CD8-positive, alpha-beta memory T cell (primary cell): ENCODE results near the gene GPATCH8. TPM values are rescaled to one million over a fixed set of nuclear protein-coding genes. Genes with fewer than 3 reads are reported as not detected.
A peak's percentile ranks its signal among the peaks of the same experiment; 100 is the strongest.

Experiments used
- CTCF ChIA-PET: fragments of 350-600 bp; sonication (Branson Sonifier 250); formaldehyde crosslinking; loops from one replicate; lab custom pipeline; 2021; ENCODE audit warnings: antibody characterized with exemption; lab: Charles Lee
- POLR2A ChIA-PET: fragments of 350-600 bp; sonication (Branson Sonifier 250); formaldehyde crosslinking; loops from one replicate; lab custom pipeline; 2021; ENCODE audit warnings: antibody characterized with exemption; lab: Charles Lee
- DNase-seq, 5 donors: peaks; one replicate each; pipeline versions ENCODE4 v3.0.0 to v3.0.0-alpha.2; 2020 to 2022; ENCODE audit warnings: mixed read lengths in 1 of 5
- H3K27ac ChIP-seq: one replicate; pipeline ENCODE4 v1.7.0; 2013; ENCODE audit warnings: low read depth, mild to moderate bottlenecking, low read length, moderate library complexity
- H3K27me3 ChIP-seq: 2 replicates; pipeline ENCODE4 v1.7.0; 2013; ENCODE audit warnings: low read length, mild to moderate bottlenecking; ENCODE audit not compliant: insufficient read depth, poor library complexity, severe bottlenecking
- H3K36me3 ChIP-seq: 2 replicates; pipeline ENCODE4 v1.7.0; 2013; ENCODE audit warnings: mild to moderate bottlenecking, low read length, moderate library complexity; ENCODE audit not compliant: insufficient read depth
- H3K4me1 ChIP-seq: 2 replicates; pipeline ENCODE4 v1.7.0; 2013; ENCODE audit warnings: mild to moderate bottlenecking, low read length, moderate library complexity; ENCODE audit not compliant: insufficient read depth
- H3K4me3 ChIP-seq: 2 replicates; pipeline ENCODE4 v1.7.0; 2013; ENCODE audit warnings: mild to moderate bottlenecking, low read length
- H3K9me3 ChIP-seq: 2 replicates; pipeline ENCODE4 v1.7.0; 2013; ENCODE audit warnings: mild to moderate bottlenecking, low read length
- H3K27ac Mint-ChIP-seq, 8 donors: one replicate each; pipeline ENCODE4 v1.8.0; 2020 to 2021; ENCODE audit warnings: mixed read lengths in 8 of 8, mild to moderate bottlenecking in 6 of 8, inconsistent platforms in 3 of 8, moderate library complexity in 3 of 8
- H3K27me3 Mint-ChIP-seq, 2 donors: one replicate each; pipeline ENCODE4 v1.8.0; 2020 to 2021; ENCODE audit warnings: mixed read lengths in 2 of 2, mild to moderate bottlenecking in 1 of 2, moderate library complexity in 1 of 2
- H3K36me3 Mint-ChIP-seq, 3 donors: one replicate each; pipeline ENCODE4 v1.8.0; 2020 to 2021; ENCODE audit warnings: mixed read lengths in 3 of 3, inconsistent platforms in 1 of 3, mild to moderate bottlenecking in 1 of 3
- H3K4me1 Mint-ChIP-seq, 3 donors: one replicate each; pipeline ENCODE4 v1.8.0; 2020 to 2021; ENCODE audit warnings: mixed read lengths in 3 of 3, inconsistent platforms in 1 of 3, mild to moderate bottlenecking in 1 of 3
- H3K4me3 Mint-ChIP-seq, 7 donors: one replicate each; pipeline ENCODE4 v1.8.0; 2020 to 2021; ENCODE audit warnings: mixed read lengths in 7 of 7, mild to moderate bottlenecking in 6 of 7, moderate library complexity in 4 of 7, inconsistent platforms in 2 of 7
- H3K9me3 Mint-ChIP-seq, 5 donors: one replicate each; pipeline ENCODE4 v1.8.0; 2020 to 2022; ENCODE audit warnings: mixed read lengths in 5 of 5, mild to moderate bottlenecking in 3 of 5, moderate library complexity in 2 of 5, inconsistent platforms in 1 of 5
- polyA plus RNA-seq: library from polyadenylated mRNA; unstranded; fragments of 300-500 nt; fragmentation: Illumina TruSeq; gene quantifications from one replicate; pipeline ENCODE4 v1.2.3, GENCODE V29; 2021
- total RNA-seq, 2 experiments: library from RNA; stranded (reverse); gene quantifications; one replicate each; pipeline ENCODE4 v1.2.3, GENCODE V29; 2021

GPATCH8 gene
- total and polyA plus RNA-seq, 3 experiments from 2014 or later: 41.6 to 73.3 (median 43.3) TPM

- POLR2A ChIA-PET: no interaction called here
- no peak overlapping the region for H3K27ac ChIP-seq
- Mint-ChIP-seq H3K27ac (peak overlapping the region in 5 of 8 donors; percentile 11 to 94 (median 44)), H3K4me3 (no peak overlapping the region), H3K27me3 (peaks cover 0 to 11% of the 10 kb centered on the region in 2 donors), H3K9me3 (no peaks in the 10 kb centered on the region), H3K36me3 (no peaks in the 10 kb centered on the region), H3K4me1 (peaks cover 6 to 9% (median 8%) of the 10 kb centered on the region in 3 donors)
- no peaks in the 10 kb centered on the region for H3K36me3 ChIP-seq
- H3K4me3 ChIP-seq: no peak overlapping the region
- no peaks in the 10 kb centered on the region for H3K4me1 ChIP-seq
- H3K9me3 ChIP-seq: no peaks in the 10 kb centered on the region
- CTCF ChIA-PET: interaction anchor here (0.7 to 1.8 kb wide), 13 partner anchors 9 to 331 kb away, joined by 3 to 7 read pairs (median 5); partner anchors contain the start of gene FZD2
- peak; percentile 65 to 87 (median 74) for DNase-seq
- H3K27me3 ChIP-seq: peaks cover 3% of the 10 kb centered on the region
Measured at GRCh38 chr17:44533533-44534246, 30.5 kb upstream of the GPATCH8 start.

DNA sequence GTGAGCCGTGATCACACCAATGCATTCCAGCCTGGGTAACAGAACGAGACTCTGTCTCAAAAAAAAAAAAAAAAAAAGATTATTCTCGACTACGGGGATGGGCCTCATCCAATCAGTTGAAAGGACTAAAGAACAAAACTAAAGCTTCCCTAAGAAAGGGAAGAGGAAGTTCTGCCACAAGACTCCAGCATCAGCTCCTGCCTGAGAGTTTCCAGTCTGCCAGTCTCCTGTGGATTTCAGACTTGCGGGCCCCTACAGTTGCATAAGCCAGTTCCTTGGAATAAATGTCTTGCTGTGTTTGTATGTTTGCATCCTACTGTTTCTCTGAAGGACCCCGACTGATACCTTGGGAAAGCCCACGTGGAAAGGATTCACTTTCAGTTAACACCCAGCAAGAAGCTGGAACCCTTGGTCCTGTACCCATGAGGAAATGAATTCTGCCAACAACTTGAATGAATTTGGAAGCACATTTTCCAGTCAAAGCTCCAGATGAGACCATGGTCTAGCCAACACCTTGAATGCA, 27.8 kb upstream of the GPATCH8 start:
- Histone ChIP-seq H3K27ac (no peak overlapping the region), H3K4me3 (no peak overlapping the region), H3K27me3 (peaks cover 3% of the 10 kb centered on the region), H3K9me3 (no peaks in the 10 kb centered on the region), H3K36me3 (no peaks in the 10 kb centered on the region), H3K4me1 (no peaks in the 10 kb centered on the region)
- H3K27me3 Mint-ChIP-seq: peaks cover 0 to 16% of the 10 kb centered on the region in 2 donors
- peaks cover 0 to 2% (median 0%) of the 10 kb centered on the region in 5 donors for H3K9me3 Mint-ChIP-seq
- ChIA-PET POLR2A (no interaction called here), CTCF (interaction anchor here (1.0 kb wide), 1 partner anchor 27 kb away, joined by 4 read pairs; no protein-coding TSS in a partner anchor)
- peaks cover 6 to 9% (median 8%) of the 10 kb centered on the region in 3 donors for H3K4me1 Mint-ChIP-seq
- H3K27ac Mint-ChIP-seq: no peak overlapping the region
- H3K4me3 Mint-ChIP-seq: no peak overlapping the region
- peaks cover 0 to 6% (median 0%) of the 10 kb centered on the region in 3 donors for H3K36me3 Mint-ChIP-seq
- DNase-seq: no peak

- Histone ChIP-seq H3K4me1 (no peaks in the 10 kb centered on the region), H3K36me3 (no peaks in the 10 kb centered on the region), H3K4me3 (no peak overlapping the region), H3K9me3 (no peaks in the 10 kb centered on the region), H3K27me3 (peaks cover 3% of the 10 kb centered on the region), H3K27ac (no peak overlapping the region)
- Mint-ChIP-seq H3K9me3 (peaks cover 0 to 2% (median 0%) of the 10 kb centered on the region in 5 donors), H3K4me3 (no peak overlapping the region), H3K36me3 (peaks cover 0 to 10% (median 0%) of the 10 kb centered on the region in 3 donors), H3K4me1 (peaks cover 6 to 9% (median 8%) of the 10 kb centered on the region in 3 donors), H3K27me3 (peaks cover 0 to 21% of the 10 kb centered on the region in 2 donors), H3K27ac (no peak overlapping the region)
- DNase-seq: no peak
- POLR2A ChIA-PET: no interaction called here
- CTCF ChIA-PET: no interaction called here
Measured at GRCh38 chr17:44529864-44530263, 26.7 kb upstream of the GPATCH8 start.

GRCh38 chr17:44527954-44528353, 24.7 kb upstream of the GPATCH8 start:
- H3K27ac ChIP-seq: no peak overlapping the region
- H3K36me3 Mint-ChIP-seq: peaks cover 0 to 10% (median 0%) of the 10 kb centered on the region in 3 donors
- CTCF ChIA-PET: no interaction called here
- POLR2A ChIA-PET: no interaction called here
- H3K4me1 ChIP-seq: no peaks in the 10 kb centered on the region
- no peak for DNase-seq
- peaks cover 3% of the 10 kb centered on the region for H3K27me3 ChIP-seq
- no peaks in the 10 kb centered on the region for H3K9me3 ChIP-seq
- no peaks in the 10 kb centered on the region for H3K4me1 Mint-ChIP-seq
- H3K27me3 Mint-ChIP-seq: peaks cover 0 to 26% of the 10 kb centered on the region in 2 donors
- H3K27ac Mint-ChIP-seq: no peak overlapping the region
- H3K4me3 ChIP-seq: no peak overlapping the region
- no peaks in the 10 kb centered on the region for H3K36me3 ChIP-seq
- no peak overlapping the region for H3K4me3 Mint-ChIP-seq
- peaks cover 0 to 2% (median 0%) of the 10 kb centered on the region in 5 donors for H3K9me3 Mint-ChIP-seq

DNA sequence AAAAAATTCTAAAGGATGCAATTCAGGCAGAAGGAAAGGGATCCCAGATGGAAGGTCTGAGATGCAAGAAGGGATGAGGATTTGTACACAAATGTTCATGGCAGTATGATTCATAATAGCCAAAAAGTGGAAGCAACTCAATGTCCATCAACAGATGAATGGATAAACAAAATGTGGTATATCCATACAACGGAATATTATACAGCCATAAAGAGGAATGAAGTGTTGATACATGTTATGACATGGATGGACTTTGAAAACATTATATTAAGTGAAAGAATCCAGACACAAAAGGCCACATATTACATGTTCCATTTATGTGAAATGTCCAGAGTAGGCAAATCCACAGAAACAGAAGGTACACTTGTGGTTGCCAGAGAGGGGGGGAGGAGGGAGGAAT, 23.9 kb upstream of the GPATCH8 start:
- Histone ChIP-seq H3K4me1 (no peaks in the 10 kb centered on the region), H3K27ac (no peak overlapping the region), H3K36me3 (no peaks in the 10 kb centered on the region), H3K27me3 (peaks cover 3% of the 10 kb centered on the region), H3K4me3 (no peak overlapping the region), H3K9me3 (no peaks in the 10 kb centered on the region)
- ChIA-PET CTCF (no interaction called here), POLR2A (no interaction called here)
- H3K27ac Mint-ChIP-seq: no peak overlapping the region
- H3K9me3 Mint-ChIP-seq: peaks cover 0 to 2% (median 0%) of the 10 kb centered on the region in 5 donors
- H3K4me1 Mint-ChIP-seq: no peaks in the 10 kb centered on the region
- H3K27me3 Mint-ChIP-seq: peaks cover 0 to 29% of the 10 kb centered on the region in 2 donors
- no peak for DNase-seq
- peaks cover 0 to 10% (median 0%) of the 10 kb centered on the region in 3 donors for H3K36me3 Mint-ChIP-seq
- H3K4me3 Mint-ChIP-seq: no peak overlapping the region

GRCh38 chr17:44523672-44523972, 20.4 kb upstream of the GPATCH8 start:
- Histone ChIP-seq H3K27ac (no peak overlapping the region), H3K27me3 (no peaks in the 10 kb centered on the region), H3K4me1 (no peaks in the 10 kb centered on the region), H3K4me3 (no peak overlapping the region), H3K9me3 (no peaks in the 10 kb centered on the region), H3K36me3 (no peaks in the 10 kb centered on the region)
- Mint-ChIP-seq H3K4me3 (no peak overlapping the region), H3K27me3 (peaks cover 4 to 33% of the 10 kb centered on the region in 2 donors), H3K4me1 (no peaks in the 10 kb centered on the region), H3K36me3 (peaks cover 0 to 10% (median 0%) of the 10 kb centered on the region in 3 donors), H3K9me3 (peaks cover 0 to 2% (median 0%) of the 10 kb centered on the region in 5 donors), H3K27ac (no peak overlapping the region)
- no peak for DNase-seq
- POLR2A ChIA-PET: no interaction called here
- CTCF ChIA-PET: interaction anchor here (2.3 kb wide), 1 partner anchor 10 kb away, joined by 6 read pairs; no protein-coding TSS in a partner anchor

DNA sequence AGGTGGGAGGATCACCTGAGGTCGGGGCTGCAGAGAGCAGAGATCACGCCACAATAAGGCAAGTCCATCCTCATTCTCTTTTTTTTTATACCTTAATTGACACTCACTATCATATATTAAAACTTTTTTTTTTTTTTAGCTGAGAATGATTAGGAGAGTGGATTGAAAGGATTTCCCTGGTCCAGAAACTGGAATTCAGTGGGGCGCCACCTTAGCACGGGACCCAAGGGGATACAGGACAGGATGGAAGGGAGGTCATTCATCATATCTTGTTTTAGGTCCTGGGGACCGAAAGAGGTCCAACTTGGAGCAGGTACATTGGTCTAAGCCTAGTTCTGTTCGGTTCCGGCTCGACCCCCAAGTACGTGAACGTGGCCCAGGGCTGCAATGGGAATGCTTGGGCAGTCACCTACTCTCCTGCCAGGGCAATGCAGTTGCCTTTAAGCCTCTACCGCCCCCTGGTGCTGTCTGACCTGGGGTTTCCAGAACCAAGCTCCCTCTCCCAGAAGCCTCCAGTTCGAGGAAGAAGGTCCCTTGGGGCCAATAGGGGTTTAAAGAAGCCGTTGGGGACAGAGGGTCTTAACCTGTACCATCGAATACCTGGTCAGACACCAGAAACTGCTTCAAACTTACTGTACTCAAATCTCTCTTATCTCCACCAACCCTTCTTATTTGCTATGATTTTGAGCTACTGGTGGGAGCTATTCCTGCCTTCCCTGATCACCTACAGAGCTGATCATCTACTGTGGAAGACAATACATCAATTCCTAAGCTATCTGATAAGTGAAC, 19.9 kb upstream of the GPATCH8 start:
- Histone ChIP-seq H3K4me1 (no peaks in the 10 kb centered on the region), H3K36me3 (no peaks in the 10 kb centered on the region), H3K9me3 (no peaks in the 10 kb centered on the region), H3K4me3 (no peak overlapping the region), H3K27me3 (no peaks in the 10 kb centered on the region), H3K27ac (no peak overlapping the region)
- CTCF ChIA-PET: interaction anchor here (2.3 kb wide), 1 partner anchor 11 kb away, joined by 6 read pairs; no protein-coding TSS in a partner anchor
- Mint-ChIP-seq H3K27ac (no peak overlapping the region), H3K4me1 (no peaks in the 10 kb centered on the region), H3K9me3 (peaks cover 0 to 2% (median 0%) of the 10 kb centered on the region in 5 donors), H3K36me3 (peaks cover 0 to 10% (median 0%) of the 10 kb centered on the region in 3 donors), H3K27me3 (peaks cover 4 to 32% of the 10 kb centered on the region in 2 donors), H3K4me3 (no peak overlapping the region)
- DNase-seq: peak in 2 of 5 donors; percentile 18 to 54
- POLR2A ChIA-PET: no interaction called here
